ENCODE data around the gene SAMD11. TPM values are rescaled to one million over a fixed set of nuclear protein-coding genes. Genes with fewer than 3 reads are reported as not detected.

SAMD11 gene
- polyA plus RNA-seq, 1 of the 3 experiments (the other 2 are of a cell fraction), result 2.1 TPM

GRCh38 chr1:927234-927633 is 3.5 kb downstream of the SAMD11 start:
- CTCF ChIA-PET, result interaction anchor here (2.1 to 2.2 kb wide), 2 partner anchors 11 to 22 kb away, joined by 9 to 17 read pairs; no protein-coding TSS in a partner anchor
- WGBS (ENCODE audit: low lambda C conversion rate), result 75% methylated on average over 5 of the region's 9 CpGs
- H3K79me2 ChIP-seq (ENCODE audit: insufficient read depth), result peaks cover 5% of the 10 kb centered on the region; the same call in 1 of the 2 replicates

More at GRCh38 chr1:927234-927633, 3.5 kb downstream of the SAMD11 start:
- Histone ChIP-seq H3K36me3 (replicated peaks in 1 of 2; ENCODE audit: control insufficient read depth in 1 of 2, insufficient read depth in 2 of 2, low read length in 1 of 2) (no peaks in the 10 kb centered on the region), H2AFZ (ENCODE audit: low read depth) (no peak overlapping the region), H3K27ac (ENCODE audit: low read depth in 2 of 2, low read length in 1 of 2) (no peak overlapping the region), H3K4me2 (no peak overlapping the region), H4K20me1 (ENCODE audit: insufficient read depth) (0 out of 2 replicates have a peak, but pooled peaks cover 7% of the 10 kb centered on the region), H3K4me3 (ENCODE audit: low read depth in 2 of 2, low read length in 1 of 2) (no peak overlapping the region), H3K9ac (no peak overlapping the region), H3F3A (replicated peaks; ENCODE audit: insufficient read depth) (peaks cover 6% of the 10 kb centered on the region), H3K27me3 (ENCODE audit: insufficient read depth) (no peaks in the 10 kb centered on the region), H3K9me2 (no peaks in the 10 kb centered on the region), H3K9me3 (no peaks in the 10 kb centered on the region), H3K4me1 (ENCODE audit: control insufficient read depth in 1 of 2, insufficient read depth in 2 of 2, low read depth in 1 of 2, low read length in 1 of 2) (peaks cover 0 to 16% of the 10 kb centered on the region in 2 experiments; a peak in 1 of 4 replicates)
- POLR2A ChIA-PET, result no interaction called here
- no peak for DNase-seq
- TF ChIP-seq USF1 (IDR thresholded peaks at IDR 0.05; ENCODE audit: borderline replicate concordance, low read depth) (no peak), TCF12 (IDR thresholded peaks at IDR 0.05) (no peak), JUND (IDR thresholded peaks at IDR 0.05) (no peak), YY1 (IDR thresholded peaks at IDR 0.05; ENCODE audit: low read depth) (no peak), GABPA (IDR thresholded peaks at IDR 0.05; ENCODE audit: low read depth) (no peak), TEAD4 (IDR thresholded peaks at IDR 0.05; ENCODE audit: borderline replicate concordance, insufficient read depth) (no peak), CTCF (IDR thresholded peaks at IDR 0.05) (no peak), GATA2 (CRISPR knock-in tag; IDR thresholded peaks at IDR 0.05) (no peak), EZH2phosphoT487 (IDR thresholded peaks at IDR 0.05; ENCODE audit: borderline replicate concordance, low read depth) (no peak), FOSL2 (IDR thresholded peaks at IDR 0.05; ENCODE audit: borderline replicate concordance, low read depth) (no peak), PBX3 (IDR thresholded peaks at IDR 0.05) (no peak), MXI1 (IDR thresholded peaks at IDR 0.05; ENCODE audit: low read depth, low read length) (no peak), EP300 (IDR thresholded peaks at IDR 0.05; ENCODE audit: borderline replicate concordance in 1 of 2, low read depth in 1 of 2, low read length in 1 of 2) (no peak), RXRA (IDR thresholded peaks at IDR 0.05; ENCODE audit: borderline replicate concordance, low read depth) (no peak), USF2 (IDR thresholded peaks at IDR 0.05; ENCODE audit: borderline replicate concordance, low read depth, low read length) (no peak), POLR2AphosphoS5 (IDR thresholded peaks at IDR 0.05; ENCODE audit: low read depth, low read length) (no peak), NRF1 (IDR thresholded peaks at IDR 0.05; ENCODE audit: low read depth, low read length) (no peak)
- TF ChIP-seq, protein P1, sequence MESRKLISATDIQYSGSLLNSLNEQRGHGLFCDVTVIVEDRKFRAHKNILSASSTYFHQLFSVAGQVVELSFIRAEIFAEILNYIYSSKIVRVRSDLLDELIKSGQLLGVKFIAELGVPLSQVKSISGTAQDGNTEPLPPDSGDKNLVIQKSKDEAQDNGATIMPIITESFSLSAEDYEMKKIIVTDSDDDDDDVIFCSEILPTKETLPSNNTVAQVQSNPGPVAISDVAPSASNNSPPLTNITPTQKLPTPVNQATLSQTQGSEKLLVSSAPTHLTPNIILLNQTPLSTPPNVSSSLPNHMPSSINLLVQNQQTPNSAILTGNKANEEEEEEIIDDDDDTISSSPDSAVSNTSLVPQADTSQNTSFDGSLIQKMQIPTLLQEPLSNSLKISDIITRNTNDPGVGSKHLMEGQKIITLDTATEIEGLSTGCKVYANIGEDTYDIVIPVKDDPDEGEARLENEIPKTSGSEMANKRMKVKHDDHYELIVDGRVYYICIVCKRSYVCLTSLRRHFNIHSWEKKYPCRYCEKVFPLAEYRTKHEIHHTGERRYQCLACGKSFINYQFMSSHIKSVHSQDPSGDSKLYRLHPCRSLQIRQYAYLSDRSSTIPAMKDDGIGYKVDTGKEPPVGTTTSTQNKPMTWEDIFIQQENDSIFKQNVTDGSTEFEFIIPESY (IDR thresholded peaks at IDR 0.05; ENCODE audit: borderline replicate concordance, low read depth), result no peak
